HG02943 (cell line): ENCODE measurements around the gene ABHD17C.
"Not testable (repeated sequence)": the region's sequence is repeated elsewhere in the genome, so short reads cannot be mapped to it uniquely, and the experiment has no call there.

Experiments
- ATAC-seq: cut with Tn5 transposase; IDR thresholded peaks from one replicate; pipeline ENCODE4 v1.9.1; 2021; ENCODE audit warnings: mild to moderate bottlenecking, low read depth, moderate library complexity; ENCODE audit not compliant: unreplicated experiment

ABHD17C gene

GRCh38 chr15:80758130-80758745, 63.1 kb downstream of the ABHD17C start:
- ATAC-seq, result no peak

GRCh38 chr15:80760960-80761359, 65.8 kb downstream of the ABHD17C start:
- ATAC-seq, result no peak

DNA sequence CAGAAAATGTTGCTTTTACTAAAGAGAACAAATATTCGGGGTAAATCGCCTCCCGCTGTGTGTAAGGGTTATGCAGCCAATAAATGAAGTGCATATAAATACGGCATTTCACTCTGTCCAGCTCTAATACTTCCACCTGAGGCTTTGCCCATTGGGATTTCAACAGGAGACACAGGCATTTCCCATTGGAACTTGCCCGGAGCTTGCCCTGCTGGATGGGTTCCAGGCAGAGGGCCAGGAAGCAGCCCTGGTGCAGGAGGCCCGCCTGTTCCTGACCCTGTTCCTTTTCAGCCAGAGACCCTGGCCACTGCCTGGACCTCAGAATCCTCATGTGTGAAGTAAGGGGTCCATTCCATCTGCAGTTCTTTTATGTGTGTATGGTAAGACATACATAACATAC, 66.6 kb downstream of the ABHD17C start:
- ATAC-seq, result no peak

DNA sequence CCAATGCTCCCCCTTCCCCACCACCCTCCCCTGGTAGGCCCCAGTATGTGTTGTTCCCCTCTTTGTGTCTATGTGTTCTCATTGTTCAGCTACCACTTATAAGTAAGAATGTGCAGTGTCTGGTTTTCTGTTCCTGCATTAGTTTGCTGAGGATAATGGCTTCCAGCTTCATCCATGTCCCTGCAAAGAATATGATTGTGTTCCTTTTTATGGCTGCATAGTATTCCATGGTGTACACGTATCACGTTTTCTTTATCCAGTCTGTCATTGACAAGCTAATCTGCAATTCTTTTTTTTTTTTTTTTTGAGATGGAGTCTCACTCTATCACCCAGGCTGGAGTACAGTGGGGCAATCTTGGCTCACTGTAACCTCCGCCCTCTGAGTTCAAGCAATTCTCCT, 68.1 kb downstream of the ABHD17C start:
- not testable (repeated sequence) for ATAC-seq

GRCh38 chr15:80764535-80764934, 69.4 kb downstream of the ABHD17C start:
- ATAC-seq, result no peak

DNA sequence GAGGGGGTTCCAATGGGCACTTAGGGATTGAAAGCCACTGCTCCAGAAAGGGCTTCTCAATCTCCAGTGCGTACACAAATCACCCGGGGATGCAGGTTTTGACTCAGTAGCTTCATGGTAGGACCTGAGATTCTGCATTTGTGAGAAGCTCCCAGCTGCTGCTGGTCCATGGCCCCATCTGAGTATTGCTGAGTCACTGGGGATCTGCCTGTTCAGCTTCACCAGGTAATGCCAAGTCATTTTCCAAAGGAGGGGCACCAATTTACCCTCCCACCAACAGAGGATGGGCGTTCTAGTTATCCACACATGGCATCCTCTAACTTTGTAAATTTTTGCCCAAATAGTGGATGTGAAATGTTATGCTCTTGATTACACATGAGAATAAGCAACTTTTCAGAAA, 71.2 kb downstream of the ABHD17C start:
- ATAC-seq, result no peak

DNA sequence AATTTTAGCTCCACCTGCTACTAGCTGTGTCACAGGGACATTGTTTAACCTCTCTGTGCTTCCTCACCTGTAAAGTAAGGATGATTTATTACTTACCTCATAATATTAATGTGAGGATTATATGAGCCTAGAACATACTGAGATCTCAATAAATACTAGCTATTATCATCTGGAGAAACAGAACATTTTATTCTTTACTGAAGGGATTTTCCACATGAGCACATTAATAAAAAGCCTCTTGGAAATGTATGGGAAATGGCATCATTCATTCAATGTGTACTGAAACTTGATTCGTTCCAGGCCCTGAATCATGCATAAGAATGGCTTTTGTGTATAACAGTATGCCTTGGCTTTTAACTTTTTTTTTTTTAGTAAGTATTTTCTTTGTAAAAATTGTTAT, 73.0 kb downstream of the ABHD17C start:
- no peak for ATAC-seq

DNA sequence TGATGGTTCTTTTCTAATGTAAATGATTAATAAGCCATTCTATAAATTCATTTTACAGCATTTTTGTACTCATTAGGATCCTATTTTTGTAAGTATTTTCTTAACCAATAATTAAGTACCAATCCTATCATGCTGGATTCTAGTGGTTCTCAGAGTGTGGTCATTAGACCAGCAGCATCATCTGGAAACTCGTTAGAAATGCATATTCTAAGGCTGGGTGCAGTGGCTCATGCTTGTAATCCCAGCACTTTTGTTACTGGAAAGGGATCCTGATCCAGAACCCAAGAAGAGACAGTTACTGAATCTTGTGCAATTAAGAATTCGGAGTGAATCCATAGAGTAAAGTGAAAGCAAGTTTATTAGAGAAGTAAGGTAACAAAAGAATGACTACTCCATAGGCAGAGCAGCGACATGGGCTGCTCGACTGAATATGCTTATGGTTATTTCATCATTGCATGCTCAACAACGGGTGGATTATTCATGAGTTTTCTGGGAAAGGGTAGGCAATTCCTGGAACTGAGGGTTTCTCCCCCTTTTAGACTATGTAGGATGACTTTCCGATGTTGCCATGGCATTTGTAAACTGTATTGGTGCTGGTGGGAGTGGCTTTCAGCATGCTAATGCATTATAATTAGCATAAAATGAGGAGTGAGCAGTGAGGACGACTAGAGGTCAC, 74.2 kb downstream of the ABHD17C start:
- no peak for ATAC-seq

GRCh38 chr15:80769829-80770705, 75.0 kb downstream of the ABHD17C start:
- no peak for ATAC-seq

DNA sequence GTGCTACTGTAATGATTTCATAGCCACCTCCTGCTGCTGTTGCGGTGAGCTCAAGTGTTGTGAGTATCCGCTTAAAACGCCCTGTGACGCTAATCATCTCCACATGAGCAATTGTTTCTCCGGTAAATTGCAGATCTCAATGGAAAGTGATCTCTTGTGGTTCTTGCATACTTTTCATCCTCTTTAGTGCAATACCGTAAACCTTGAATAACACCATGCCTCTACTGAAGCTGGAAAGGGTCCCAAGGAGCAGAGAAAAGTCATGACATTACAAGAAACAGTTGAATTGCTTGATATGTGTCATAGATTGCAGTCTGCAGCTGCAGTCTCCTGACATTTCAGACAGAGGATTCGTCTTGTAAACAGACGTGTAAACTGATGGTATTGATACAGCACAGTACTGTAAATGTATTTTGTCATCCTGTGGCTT, 78.0 kb downstream of the ABHD17C start:
- no peak for ATAC-seq

- ATAC-seq, result no peak
Observed at GRCh38 chr15:80773792-80774352, 78.8 kb downstream of the ABHD17C start.

- no peak for ATAC-seq
Observed at GRCh38 chr15:80774486-80774885, 79.4 kb downstream of the ABHD17C start.

- ATAC-seq, result no peak
Observed at GRCh38 chr15:80775338-80775737, 80.2 kb downstream of the ABHD17C start.

- no peak for ATAC-seq
Observed at GRCh38 chr15:80776420-80777045, 81.4 kb downstream of the ABHD17C start.

DNA sequence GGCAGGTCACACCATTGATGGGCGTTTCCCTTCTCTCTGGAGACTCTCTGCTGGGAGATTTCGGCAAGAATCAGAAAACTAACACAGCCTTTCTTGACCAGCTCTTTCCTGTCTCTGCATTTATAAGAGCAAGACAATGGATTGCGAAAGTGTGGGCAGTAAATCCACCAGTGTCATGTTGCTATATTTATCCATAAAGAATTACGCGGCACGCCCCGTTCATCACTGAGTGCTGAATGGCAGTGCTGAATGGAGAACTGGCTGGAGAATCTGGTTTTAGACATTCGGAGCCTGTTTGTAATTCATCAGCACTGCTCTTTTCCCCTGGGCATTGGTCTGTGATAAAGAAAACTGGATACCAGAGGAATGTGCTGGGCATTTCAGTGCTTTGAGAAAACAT, 82.0 kb downstream of the ABHD17C start:
- ATAC-seq, result no peak

DNA sequence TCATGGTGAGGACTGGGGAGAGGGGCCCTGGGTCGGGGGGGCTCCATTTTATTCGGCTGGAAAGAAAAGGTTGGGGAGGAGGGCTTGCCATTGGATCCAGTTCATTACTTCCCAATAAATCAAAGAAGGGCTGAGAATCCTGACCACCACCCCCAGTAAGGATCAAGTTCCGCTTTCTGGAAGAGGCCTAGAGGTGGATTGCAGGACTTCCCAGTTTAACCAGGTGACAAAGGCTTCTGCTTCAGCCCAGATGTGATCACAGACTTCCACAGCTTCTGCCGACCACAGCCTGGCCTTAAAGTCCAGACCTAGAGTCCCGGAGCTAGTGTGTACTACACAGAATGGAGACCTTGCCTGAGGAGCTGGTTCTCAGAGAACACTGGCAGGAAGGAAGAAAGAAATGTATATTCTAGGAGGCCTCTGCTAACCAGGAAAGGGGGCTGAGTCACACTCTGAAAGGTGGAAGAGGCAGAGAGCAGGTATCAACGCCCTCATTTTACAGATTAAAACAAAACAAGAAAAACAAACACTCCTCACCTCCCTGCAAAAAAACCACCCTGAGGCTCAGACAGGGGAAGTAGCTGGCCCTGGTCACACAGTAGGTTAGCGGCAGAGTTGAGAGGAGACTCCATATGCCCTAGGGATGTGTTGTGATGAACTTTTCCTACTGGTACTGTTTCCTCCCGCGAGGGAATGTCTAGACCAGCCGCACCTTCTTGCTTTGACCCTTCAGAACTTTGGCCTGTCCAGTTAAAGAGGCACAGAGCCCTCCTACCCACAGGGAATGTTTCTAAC, 82.9 kb downstream of the ABHD17C start:
- no peak for ATAC-seq

- no peak for ATAC-seq
Observed at GRCh38 chr15:80778621-80778963, 83.5 kb downstream of the ABHD17C start.

DNA sequence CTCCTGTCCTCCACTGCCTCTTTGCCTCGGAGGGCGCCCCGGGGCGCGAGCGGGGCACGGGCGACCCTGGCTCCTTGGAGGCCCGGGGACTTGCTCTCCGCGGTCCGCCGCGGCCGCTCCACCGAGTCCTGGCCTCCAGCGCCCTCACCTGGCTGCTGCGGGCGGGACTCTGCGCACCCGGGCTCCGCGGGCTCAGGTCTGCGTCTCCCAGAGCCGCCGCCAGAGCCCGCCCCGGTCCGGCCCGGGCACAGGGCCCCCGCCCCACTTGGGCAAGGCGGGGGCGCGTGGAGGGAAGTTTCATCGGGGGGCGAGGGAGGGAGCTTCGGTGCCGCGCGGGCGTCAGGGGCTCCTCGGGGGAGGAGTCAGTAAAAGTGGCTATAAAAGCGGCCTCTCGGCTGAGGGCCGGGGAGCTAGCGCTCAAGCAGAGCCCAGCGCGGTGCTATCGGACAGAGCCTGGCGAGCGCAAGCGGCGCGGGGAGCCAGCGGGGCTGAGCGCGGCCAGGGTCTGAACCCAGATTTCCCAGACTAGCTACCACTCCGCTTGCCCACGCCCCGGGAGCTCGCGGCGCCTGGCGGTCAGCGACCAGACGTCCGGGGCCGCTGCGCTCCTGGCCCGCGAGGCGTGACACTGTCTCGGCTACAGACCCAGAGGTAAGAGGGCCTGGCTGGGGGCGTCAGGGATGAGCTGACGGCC, 84.0 kb downstream of the ABHD17C start, which contains the start of gene CEMIP:
CEMIP (plus strand) TSS at position 407 of the 694 bp plus-strand sequence. CDS start 94,510 bp downstream, outside the sequence.
- ATAC-seq, result no peak
